GF-D8 (cell line): Measurements from ENCODE around the gene SMIM27.
"Not testable (repeated sequence)": the region's sequence is repeated elsewhere in the genome, so short reads cannot be mapped to it uniquely, and the experiment has no call there.

Experiments
- DNase-seq: peaks from one replicate; lab custom pipeline; 2025; lab: John Stamatoyannopoulos, UW

Gene SMIM27

DNA sequence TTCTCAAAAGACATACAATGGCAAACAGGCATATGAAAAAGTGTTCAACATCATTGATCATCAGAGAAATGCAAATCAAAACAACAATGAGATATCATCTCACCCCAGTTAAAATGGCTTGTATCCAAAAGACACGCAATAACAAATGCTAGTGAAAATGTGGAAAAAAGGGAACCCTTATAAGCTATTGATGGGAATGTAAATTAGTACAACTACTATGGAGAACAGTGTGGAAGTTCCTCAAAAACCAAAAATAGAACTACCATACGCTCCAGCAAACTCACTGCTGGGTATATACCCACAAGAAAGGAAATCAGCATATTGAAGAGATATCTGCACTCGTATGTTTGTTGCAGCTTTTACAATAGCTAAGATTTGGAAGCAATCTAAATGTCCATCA, 46.9 kb downstream of the SMIM27 start:
- DNase-seq: not testable (repeated sequence)
